GM18873 (cell line): ENCODE measurements around the gene ATP9B.
A peak's percentile ranks its signal among the peaks of the same experiment; 100 is the strongest.
"Not testable (repeated sequence)": the region's sequence is repeated elsewhere in the genome, so short reads cannot be mapped to it uniquely, and the experiment has no call there.

Source experiments
- ATAC-seq: cut with Tn5 transposase; IDR thresholded peaks from one replicate; pipeline ENCODE4 v1.9.1; 2021; ENCODE audit warnings: mild to moderate bottlenecking, moderate library complexity, moderate number of reproducible peaks; ENCODE audit not compliant: unreplicated experiment, low FRiP score

The ATP9B gene

GRCh38 chr18:79223431-79223830, 154.2 kb downstream of the ATP9B start:
- no peak for ATAC-seq

GRCh38 chr18:79224381-79224780, 155.2 kb downstream of the ATP9B start:
- no peak for ATAC-seq

GRCh38 chr18:79227621-79228020, 158.4 kb downstream of the ATP9B start:
- ATAC-seq: no peak

GRCh38 chr18:79229431-79229830, 160.2 kb downstream of the ATP9B start:
- no peak for ATAC-seq

GRCh38 chr18:79234438-79234837, 165.2 kb downstream of the ATP9B start:
- ATAC-seq: no peak

- ATAC-seq: no peak
These were observed 170.4 kb downstream of the ATP9B start for GRCh38 chr18:79239631-79240030.

- ATAC-seq: no peak
These were observed 172.6 kb downstream of the ATP9B start for GRCh38 chr18:79241755-79242154.

- ATAC-seq: no peak
These were observed 173.1 kb downstream of the ATP9B start for GRCh38 chr18:79242246-79242645.

- ATAC-seq: no peak
These were observed 176.4 kb downstream of the ATP9B start for GRCh38 chr18:79245517-79246001.

- ATAC-seq: peak; percentile 59
These were observed 177.3 kb downstream of the ATP9B start for GRCh38 chr18:79246309-79247108.

GRCh38 chr18:79248495-79249060, 179.4 kb downstream of the ATP9B start:
- ATAC-seq: no peak

GRCh38 chr18:79250301-79250981, 181.2 kb downstream of the ATP9B start:
- no peak for ATAC-seq

- ATAC-seq: no peak
These were observed 181.8 kb downstream of the ATP9B start for GRCh38 chr18:79251021-79251420.

GRCh38 chr18:79252904-79253633, 183.9 kb downstream of the ATP9B start:
- peak; percentile 67 for ATAC-seq

GRCh38 chr18:79257480-79257879, 188.3 kb downstream of the ATP9B start:
- ATAC-seq: no peak

GRCh38 chr18:79258447-79258846, 189.3 kb downstream of the ATP9B start:
- ATAC-seq: no peak

GRCh38 chr18:79259218-79259617, 190.0 kb downstream of the ATP9B start:
- ATAC-seq: no peak

- no peak for ATAC-seq
These were observed 190.8 kb downstream of the ATP9B start for GRCh38 chr18:79260023-79260422.

- ATAC-seq: no peak
These were observed 191.3 kb downstream of the ATP9B start for GRCh38 chr18:79260510-79260909.

- ATAC-seq: not testable (repeated sequence)
These were observed 195.9 kb downstream of the ATP9B start for GRCh38 chr18:79265068-79265467.

GRCh38 chr18:79271812-79272211, 202.6 kb downstream of the ATP9B start:
- not testable (repeated sequence) for ATAC-seq
